Measurements from ENCODE around the gene COA8.
"Not testable (repeated sequence)": the region's sequence is repeated elsewhere in the genome, so short reads cannot be mapped to it uniquely, and the experiment has no call there.

Gene COA8

GRCh38 chr14:103581206-103581605 lies 18.4 kb downstream of the COA8 start:
- DNase-seq = no peak

- no peak for DNase-seq
Observed at GRCh38 chr14:103581954-103582703, 19.4 kb downstream of the COA8 start.

- no peak for DNase-seq
Observed at GRCh38 chr14:103584326-103584915, 21.7 kb downstream of the COA8 start.

- peak; percentile 12 for DNase-seq
Observed at GRCh38 chr14:103593577-103593976, 30.8 kb downstream of the COA8 start.

- peak; percentile 82 for DNase-seq
Observed at GRCh38 chr14:103594265-103594664, 31.5 kb downstream of the COA8 start.

GRCh38 chr14:103597623-103598377 lies 35.0 kb downstream of the COA8 start:
- DNase-seq = no peak

GRCh38 chr14:103600503-103600902 lies 37.7 kb downstream of the COA8 start:
- DNase-seq = no peak

- no peak for DNase-seq
Observed at GRCh38 chr14:103604620-103605019, 41.9 kb downstream of the COA8 start.

- peak; percentile 78 for DNase-seq
Observed at GRCh38 chr14:103606963-103607668, 44.4 kb downstream of the COA8 start.

GRCh38 chr14:103607822-103608221 lies 45.1 kb downstream of the COA8 start:
- DNase-seq = no peak

- DNase-seq = not testable (repeated sequence)
Observed at GRCh38 chr14:103609081-103609480, 46.3 kb downstream of the COA8 start.

GRCh38 chr14:103611215-103611614 lies 48.5 kb downstream of the COA8 start:
- no peak for DNase-seq

GRCh38 chr14:103613517-103613916 lies 50.8 kb downstream of the COA8 start:
- DNase-seq = no peak

GRCh38 chr14:103616635-103617300 lies 54.0 kb downstream of the COA8 start:
- DNase-seq = no peak

GRCh38 chr14:103619057-103619456 lies 56.3 kb downstream of the COA8 start:
- DNase-seq = no peak

- DNase-seq = no peak
Observed at GRCh38 chr14:103621860-103622259, 59.1 kb downstream of the COA8 start.

GRCh38 chr14:103623308-103623707 lies 60.5 kb downstream of the COA8 start:
- no peak for DNase-seq

GRCh38 chr14:103623883-103624482 lies 61.2 kb downstream of the COA8 start:
- no peak for DNase-seq

GRCh38 chr14:103624860-103625259 lies 62.1 kb downstream of the COA8 start:
- no peak for DNase-seq

- DNase-seq = no peak
Observed at GRCh38 chr14:103625356-103626095, 62.8 kb downstream of the COA8 start.

GRCh38 chr14:103626146-103626850 lies 63.5 kb downstream of the COA8 start:
- DNase-seq = no peak
